Osteocyte (in vitro differentiated cells): ENCODE data around the gene LETM1. TPM values are rescaled to one million over a fixed set of nuclear protein-coding genes. Genes with fewer than 3 reads are reported as not detected.

Experiments used
- DNase-seq: peaks from one replicate; pipeline ENCODE4 v3.0.0; 2021; ENCODE audit warnings: mixed read lengths; ENCODE audit not compliant: unreplicated experiment; ENCODE audit errors: extremely low spot score
- H3K27ac Mint-ChIP-seq: one replicate; pipeline ENCODE4 v1.8.0; 2021; ENCODE audit warnings: mild to moderate bottlenecking, mixed read lengths; ENCODE audit not compliant: unreplicated experiment
- H3K27me3 Mint-ChIP-seq: one replicate; pipeline ENCODE4 v1.8.0; 2021; ENCODE audit warnings: mixed read lengths; ENCODE audit not compliant: unreplicated experiment
- H3K36me3 Mint-ChIP-seq: one replicate; pipeline ENCODE4 v1.8.0; 2021; ENCODE audit warnings: mixed read lengths; ENCODE audit not compliant: unreplicated experiment
- H3K4me1 Mint-ChIP-seq: one replicate; pipeline ENCODE4 v1.8.0; 2021; ENCODE audit warnings: mixed read lengths; ENCODE audit not compliant: unreplicated experiment
- H3K4me3 Mint-ChIP-seq: one replicate; pipeline ENCODE4 v1.8.0; 2021; ENCODE audit warnings: mild to moderate bottlenecking, moderate library complexity, mixed read lengths; ENCODE audit not compliant: unreplicated experiment
- H3K9me3 Mint-ChIP-seq: one replicate; pipeline ENCODE4 v1.8.0; 2021; ENCODE audit warnings: mixed read lengths; ENCODE audit not compliant: unreplicated experiment
- total RNA-seq: library from RNA; stranded (reverse); gene quantifications from 2 replicates; pipeline ENCODE4 v1.2.1, GENCODE V29; 2021
- TF ChIP-seq, protein P1 (sequence below): fragments of 200-600 bp; sonication (generic); IDR thresholded peaks from 2 replicates; pipeline ENCODE4 v1.5.0; 2021; ENCODE audit warnings: antibody characterized with exemption, mild to moderate bottlenecking, moderate library complexity

Gene LETM1
- total RNA-seq, 1 donor from 2014 or later, result 48.2 TPM

GRCh38 chr4:1866189-1866661 lies 10.3 kb upstream of the LETM1 start:
- DNase-seq, result no peak
- H3K36me3 Mint-ChIP-seq, result no peaks in the 10 kb centered on the region
- no peak overlapping the region for H3K27ac Mint-ChIP-seq
- no peaks in the 10 kb centered on the region for H3K9me3 Mint-ChIP-seq
- TF ChIP-seq, protein P1, sequence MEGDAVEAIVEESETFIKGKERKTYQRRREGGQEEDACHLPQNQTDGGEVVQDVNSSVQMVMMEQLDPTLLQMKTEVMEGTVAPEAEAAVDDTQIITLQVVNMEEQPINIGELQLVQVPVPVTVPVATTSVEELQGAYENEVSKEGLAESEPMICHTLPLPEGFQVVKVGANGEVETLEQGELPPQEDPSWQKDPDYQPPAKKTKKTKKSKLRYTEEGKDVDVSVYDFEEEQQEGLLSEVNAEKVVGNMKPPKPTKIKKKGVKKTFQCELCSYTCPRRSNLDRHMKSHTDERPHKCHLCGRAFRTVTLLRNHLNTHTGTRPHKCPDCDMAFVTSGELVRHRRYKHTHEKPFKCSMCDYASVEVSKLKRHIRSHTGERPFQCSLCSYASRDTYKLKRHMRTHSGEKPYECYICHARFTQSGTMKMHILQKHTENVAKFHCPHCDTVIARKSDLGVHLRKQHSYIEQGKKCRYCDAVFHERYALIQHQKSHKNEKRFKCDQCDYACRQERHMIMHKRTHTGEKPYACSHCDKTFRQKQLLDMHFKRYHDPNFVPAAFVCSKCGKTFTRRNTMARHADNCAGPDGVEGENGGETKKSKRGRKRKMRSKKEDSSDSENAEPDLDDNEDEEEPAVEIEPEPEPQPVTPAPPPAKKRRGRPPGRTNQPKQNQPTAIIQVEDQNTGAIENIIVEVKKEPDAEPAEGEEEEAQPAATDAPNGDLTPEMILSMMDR, result no peak
- no peak overlapping the region for H3K4me3 Mint-ChIP-seq
- H3K27me3 Mint-ChIP-seq, result no peaks in the 10 kb centered on the region
- peaks cover 7% of the 10 kb centered on the region for H3K4me1 Mint-ChIP-seq

DNA sequence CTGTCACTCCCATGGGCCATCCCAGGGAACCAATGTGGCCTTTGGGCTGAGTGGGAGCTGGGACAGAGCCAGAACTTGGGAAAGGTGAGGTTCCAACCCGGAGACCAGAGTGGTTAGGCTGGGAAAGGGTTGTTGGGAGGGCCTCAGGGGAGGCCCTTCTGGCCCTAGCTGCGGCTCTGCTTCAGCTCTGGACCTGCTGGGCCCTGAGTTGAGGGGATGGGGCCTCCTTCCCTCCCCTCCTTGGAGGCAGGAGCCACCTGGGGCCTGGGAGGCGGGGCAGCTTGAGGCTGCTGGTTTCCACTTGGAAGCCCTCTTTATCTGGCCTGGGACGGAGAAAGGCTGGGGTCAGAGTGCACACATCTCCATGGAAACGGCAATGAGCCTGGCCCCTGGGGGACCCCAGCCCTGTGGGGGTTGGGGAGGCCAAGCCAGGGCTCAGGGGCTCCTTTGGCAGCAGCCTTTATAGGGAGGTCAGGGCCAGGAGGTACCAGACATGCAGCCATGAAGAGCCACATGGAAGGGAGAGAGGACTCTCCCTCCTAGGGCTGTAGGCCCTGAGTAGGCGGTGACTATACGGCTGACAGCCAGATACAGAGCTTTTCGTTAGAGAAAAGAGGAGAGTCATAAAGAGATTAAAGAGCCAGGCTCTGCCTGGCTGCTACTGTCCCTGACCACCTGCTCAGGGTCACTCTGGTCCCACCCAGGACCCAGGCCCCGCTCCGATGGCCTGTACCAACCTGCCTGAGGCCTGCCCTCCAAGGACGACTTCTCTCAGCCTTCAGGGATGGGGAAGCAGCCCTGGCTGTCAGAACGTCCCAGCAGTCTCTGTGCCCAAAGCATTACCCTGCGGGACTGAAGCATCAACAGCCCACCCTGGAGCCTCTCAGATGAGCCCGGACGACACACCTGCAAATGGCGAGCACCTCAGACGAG lies 8.4 kb upstream of the LETM1 start:
- no peak overlapping the region for H3K4me3 Mint-ChIP-seq
- no peak for DNase-seq

DNA sequence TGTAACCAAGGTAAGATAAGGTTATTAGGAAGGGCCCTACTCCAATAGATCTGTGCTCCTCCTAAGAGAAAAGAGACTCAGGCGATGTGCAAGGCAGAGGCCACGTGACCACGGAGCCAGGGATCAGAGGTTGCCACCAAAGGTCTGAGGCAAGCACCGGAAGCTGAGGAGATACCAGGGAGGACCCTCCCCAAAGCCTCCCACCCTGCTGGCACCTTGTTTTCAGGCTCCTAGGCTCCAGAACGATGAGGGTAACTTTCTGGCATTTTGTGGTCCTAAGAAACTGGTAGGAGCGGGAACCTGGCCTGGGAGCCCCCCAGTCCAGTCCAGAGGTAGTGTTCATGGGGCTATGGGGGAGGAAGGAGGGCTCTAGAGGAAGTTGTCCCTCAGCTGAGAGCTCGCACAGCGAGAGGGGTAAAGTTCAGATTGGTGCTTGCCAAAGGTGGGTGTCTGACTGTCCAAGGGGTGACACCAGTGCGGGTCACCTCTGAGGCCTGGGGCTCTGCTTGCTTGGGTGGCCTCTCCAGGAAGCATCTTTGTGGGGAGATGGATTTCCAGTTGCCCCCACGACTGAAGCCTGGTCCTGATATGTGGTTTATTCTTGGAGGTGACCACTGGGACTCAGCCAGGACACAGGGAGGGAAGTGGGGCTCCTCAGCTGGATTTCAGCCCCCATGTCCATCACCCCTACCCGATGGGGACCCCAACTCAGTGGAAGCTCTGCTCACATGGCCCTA lies 7.5 kb upstream of the LETM1 start:
- no peaks in the 10 kb centered on the region for H3K27me3 Mint-ChIP-seq
- H3K27ac Mint-ChIP-seq, result no peak overlapping the region
- no peak overlapping the region for H3K4me3 Mint-ChIP-seq
- no peaks in the 10 kb centered on the region for H3K9me3 Mint-ChIP-seq
- TF ChIP-seq, protein P1, result no peak
- no peak for DNase-seq
- H3K36me3 Mint-ChIP-seq, result no peaks in the 10 kb centered on the region
- H3K4me1 Mint-ChIP-seq, result no peaks in the 10 kb centered on the region

More for the DNA sequence above, 8.4 kb upstream of the LETM1 start:
- TF ChIP-seq, protein P1, result no peak
- H3K36me3 Mint-ChIP-seq, result no peaks in the 10 kb centered on the region
- no peaks in the 10 kb centered on the region for H3K9me3 Mint-ChIP-seq
- H3K27me3 Mint-ChIP-seq, result no peaks in the 10 kb centered on the region
- H3K27ac Mint-ChIP-seq, result no peak overlapping the region
- no peaks in the 10 kb centered on the region for H3K4me1 Mint-ChIP-seq

DNA sequence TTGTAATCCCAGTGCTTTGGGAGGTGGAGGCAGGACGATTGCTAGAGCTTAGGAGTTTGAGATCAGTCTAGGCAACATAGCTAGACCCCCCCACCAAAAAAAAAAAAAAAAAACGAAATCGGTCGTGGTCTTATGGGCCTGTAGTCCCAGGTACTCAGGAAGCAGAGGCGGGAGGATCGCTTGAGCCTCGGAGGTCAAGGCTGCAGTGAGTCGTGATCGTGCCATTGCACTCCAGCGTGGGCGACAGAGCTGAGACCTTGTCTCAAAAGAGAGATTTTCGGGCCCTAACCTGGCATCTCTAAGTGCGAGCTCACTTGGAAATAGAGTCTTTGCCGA lies 7.0 kb upstream of the LETM1 start:
- Mint-ChIP-seq H3K4me3 (no peak overlapping the region), H3K36me3 (no peaks in the 10 kb centered on the region), H3K27me3 (no peaks in the 10 kb centered on the region), H3K27ac (no peak overlapping the region), H3K4me1 (no peaks in the 10 kb centered on the region), H3K9me3 (no peaks in the 10 kb centered on the region)
- DNase-seq, result no peak
- TF ChIP-seq, protein P1, result no peak
